Vein endothelial cell (primary cell): ENCODE results near the gene TFF2. TPM values are rescaled to one million over a fixed set of nuclear protein-coding genes. Genes with fewer than 3 reads are reported as not detected.

Experiments
- total RNA-seq: library from RNA; depleted of rRNA; stranded (reverse); fragments of >200 nt; gene quantifications from 2 replicates; pipeline ENCODE4 v1.2.3, GENCODE V29; 2012

Gene TFF2, protein sequence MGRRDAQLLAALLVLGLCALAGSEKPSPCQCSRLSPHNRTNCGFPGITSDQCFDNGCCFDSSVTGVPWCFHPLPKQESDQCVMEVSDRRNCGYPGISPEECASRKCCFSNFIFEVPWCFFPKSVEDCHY
- total RNA-seq = not detected in 2 replicates

GRCh38 chr21:42350927-42351426, at the start of gene TFF2:
TSS of gene TFF2 (minus strand) at chr21:42350994. CDS start at chr21:42350957, 37 bp downstream.

DNA sequence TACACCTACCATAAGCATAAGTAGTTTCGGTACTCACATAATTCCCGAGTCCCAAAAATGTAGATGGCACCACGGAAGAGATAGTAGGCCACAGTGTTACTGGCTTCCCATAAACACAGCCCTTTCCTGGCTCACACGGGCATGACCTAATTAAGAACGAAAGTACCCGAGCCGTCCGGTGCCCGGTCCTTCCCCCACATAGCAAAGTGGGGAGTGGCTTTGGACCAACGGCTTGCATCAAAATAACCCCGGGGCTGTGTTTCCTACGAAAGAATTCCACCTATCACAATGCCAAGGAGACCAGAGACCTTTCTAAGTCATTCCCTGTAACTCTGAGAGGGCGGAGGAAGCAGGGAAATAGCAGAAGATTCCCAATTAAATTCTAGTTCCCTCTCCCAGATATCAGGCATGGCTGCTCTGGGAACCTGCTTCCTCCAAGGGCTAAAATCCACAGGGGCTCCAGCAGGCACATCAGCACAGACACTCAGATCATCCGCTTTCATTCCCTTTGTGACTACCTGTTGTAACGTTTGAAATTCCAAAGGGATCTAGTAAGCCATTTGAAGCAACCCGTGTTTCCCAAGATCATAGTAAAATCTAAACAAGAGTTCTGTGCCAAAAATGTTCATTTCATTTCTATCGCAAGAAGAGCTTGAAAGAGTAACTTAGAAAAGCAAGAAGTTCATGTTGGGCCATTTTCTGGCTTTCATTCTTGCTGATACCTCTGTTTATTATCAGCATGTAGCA, 45.3 kb upstream of the TFF2 start, which contains the start of gene TMPRSS3:
TMPRSS3 (minus strand) TSS at position 148 of the 747 bp plus-strand sequence. CDS start 635 bp downstream, outside the sequence.

GRCh38 chr21:42366292-42367010, 15.7 kb upstream of the TFF2 start, which contains the start of gene TFF1:
TSS of gene TFF1 (minus strand) at chr21:42366535. CDS start at chr21:42366495, 40 bp downstream.

DNA sequence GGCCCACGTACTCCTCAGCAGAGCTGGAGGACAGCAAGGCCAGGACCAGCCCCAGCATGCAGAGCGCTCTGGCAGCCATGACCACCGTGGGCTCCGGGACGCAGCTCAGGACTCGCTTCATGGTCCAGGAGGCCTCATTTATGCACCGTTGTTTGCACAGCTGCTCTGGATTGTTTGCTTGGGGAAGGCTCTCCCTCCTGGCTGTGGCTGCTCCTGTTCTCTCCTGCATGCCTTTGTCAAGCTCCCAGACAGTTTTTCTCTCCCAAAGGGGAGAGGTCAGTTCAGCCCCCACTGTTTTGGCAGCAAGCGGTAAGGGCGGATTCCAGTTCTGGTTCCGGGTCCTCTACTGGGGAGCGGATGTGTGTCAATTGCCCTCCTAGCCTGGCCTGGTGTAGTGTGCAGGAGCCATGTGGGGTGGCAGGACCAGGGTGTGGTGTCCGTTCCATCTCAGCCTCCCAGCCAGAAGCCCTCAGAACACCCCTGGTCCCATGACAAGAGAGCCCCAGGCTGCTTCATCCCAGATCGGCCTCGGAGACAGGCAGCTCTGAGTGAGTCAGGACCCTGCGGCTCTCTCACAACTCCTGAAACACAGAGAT, 35.4 kb downstream of the TFF2 start, which contains the start of gene TFF3:
TFF3 (minus strand) TSS at position 114 of the 596 bp plus-strand sequence; CDS start at position 79, 35 bp downstream.

Other genes starting within 250 kb of the TFF2 start
- gene ABCG1, start 131.9 kb downstream of the TFF2 start, total RNA-seq = 34.7 and 60.4 TPM in 2 replicates
- gene TFF3, start 35.6 kb downstream of the TFF2 start, total RNA-seq = 23.1 and 32.0 TPM in 2 replicates
- gene TFF1, start 15.5 kb upstream of the TFF2 start, total RNA-seq = not detected in 2 replicates
- not detected in 2 replicates for gene TMPRSS3, start 45.1 kb upstream of the TFF2 start, total RNA-seq
- not detected in 2 replicates for gene UBASH3A, start 52.9 kb upstream of the TFF2 start, total RNA-seq
- gene RSPH1, start 145.2 kb upstream of the TFF2 start, total RNA-seq = 0.19 TPM in 1 of 2 replicates, not detected in the other
- gene SLC37A1, start 162.9 kb upstream of the TFF2 start, total RNA-seq = 13.7 and 15.0 TPM in 2 replicates